ENCODE data around the gene HID1.

DNA sequence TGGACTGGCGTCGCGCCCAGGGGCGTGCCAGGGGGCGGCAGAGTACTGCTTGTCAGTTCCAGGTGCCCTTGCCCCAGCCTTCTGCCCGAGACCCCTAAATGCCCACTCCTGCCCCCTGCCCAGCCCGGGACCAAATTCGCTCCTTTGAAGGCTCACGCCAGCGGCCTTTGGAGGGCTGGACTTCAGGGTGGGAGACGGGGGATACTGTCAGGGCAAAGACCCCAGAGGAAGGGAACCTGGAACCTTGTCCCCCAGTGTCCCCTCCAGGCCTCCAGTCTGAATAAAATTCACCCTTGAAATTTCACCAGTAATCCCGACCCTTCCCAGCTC is 36.1 kb downstream of the HID1 start:
- TF ChIP-seq, protein P1, sequence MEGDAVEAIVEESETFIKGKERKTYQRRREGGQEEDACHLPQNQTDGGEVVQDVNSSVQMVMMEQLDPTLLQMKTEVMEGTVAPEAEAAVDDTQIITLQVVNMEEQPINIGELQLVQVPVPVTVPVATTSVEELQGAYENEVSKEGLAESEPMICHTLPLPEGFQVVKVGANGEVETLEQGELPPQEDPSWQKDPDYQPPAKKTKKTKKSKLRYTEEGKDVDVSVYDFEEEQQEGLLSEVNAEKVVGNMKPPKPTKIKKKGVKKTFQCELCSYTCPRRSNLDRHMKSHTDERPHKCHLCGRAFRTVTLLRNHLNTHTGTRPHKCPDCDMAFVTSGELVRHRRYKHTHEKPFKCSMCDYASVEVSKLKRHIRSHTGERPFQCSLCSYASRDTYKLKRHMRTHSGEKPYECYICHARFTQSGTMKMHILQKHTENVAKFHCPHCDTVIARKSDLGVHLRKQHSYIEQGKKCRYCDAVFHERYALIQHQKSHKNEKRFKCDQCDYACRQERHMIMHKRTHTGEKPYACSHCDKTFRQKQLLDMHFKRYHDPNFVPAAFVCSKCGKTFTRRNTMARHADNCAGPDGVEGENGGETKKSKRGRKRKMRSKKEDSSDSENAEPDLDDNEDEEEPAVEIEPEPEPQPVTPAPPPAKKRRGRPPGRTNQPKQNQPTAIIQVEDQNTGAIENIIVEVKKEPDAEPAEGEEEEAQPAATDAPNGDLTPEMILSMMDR (IDR thresholded peaks at IDR 0.05), result no peak
- no peak for TF ChIP-seq EZH2 (IDR thresholded peaks at IDR 0.05; ENCODE audit: borderline replicate concordance, insufficient read depth, low read depth, low read length, poor library complexity, severe bottlenecking)

Measured in B cell (primary cell).